Measurements from ENCODE around the gene PPP2R5D. TPM values are rescaled to one million over a fixed set of nuclear protein-coding genes. Genes with fewer than 3 reads are reported as not detected.
A peak's percentile ranks its signal among the peaks of the same experiment; 100 is the strongest.

The PPP2R5D gene
- total and polyA plus RNA-seq, 12 donors = 23.9 to 47.1 (median 31.8) TPM

DNA sequence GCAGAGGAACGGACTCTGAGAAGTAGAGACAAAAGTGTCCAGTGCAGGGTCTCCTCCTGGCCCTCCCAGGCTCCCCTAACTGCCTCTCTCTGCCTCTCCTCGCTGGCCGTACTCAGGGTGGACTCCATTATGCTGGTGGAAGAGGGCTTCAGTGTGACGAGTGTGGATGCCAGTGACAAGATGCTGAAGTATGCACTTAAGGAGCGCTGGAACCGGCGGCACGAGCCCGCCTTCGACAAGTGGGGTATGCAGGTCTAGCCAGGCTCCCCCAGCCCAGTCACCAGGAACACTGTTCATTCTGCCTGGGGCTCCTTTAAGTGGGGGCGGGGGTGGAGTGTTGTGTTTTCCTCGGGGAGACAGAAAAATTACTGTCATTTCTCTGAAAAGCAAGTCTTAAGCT is 22.3 kb upstream of the PPP2R5D start:
- DNase-seq (no peak), ATAC-seq (no peak)
- Histone ChIP-seq H3K4me3 (no peak overlapping the region), H3K36me3 (peaks cover 0 to 52% (median 15%) of the 10 kb centered on the region in 9 donors), H3K27ac (no peak overlapping the region), H3K27me3 (peaks cover 0 to 16% (median 0%) of the 10 kb centered on the region in 7 donors), H3K4me1 (peaks cover 0 to 18% (median 16%) of the 10 kb centered on the region in 9 donors), H3K9me3 (no peaks in the 10 kb centered on the region)
- intact Hi-C loops (cut with DNase I) = no loop called here
- TF ChIP-seq, protein P1, sequence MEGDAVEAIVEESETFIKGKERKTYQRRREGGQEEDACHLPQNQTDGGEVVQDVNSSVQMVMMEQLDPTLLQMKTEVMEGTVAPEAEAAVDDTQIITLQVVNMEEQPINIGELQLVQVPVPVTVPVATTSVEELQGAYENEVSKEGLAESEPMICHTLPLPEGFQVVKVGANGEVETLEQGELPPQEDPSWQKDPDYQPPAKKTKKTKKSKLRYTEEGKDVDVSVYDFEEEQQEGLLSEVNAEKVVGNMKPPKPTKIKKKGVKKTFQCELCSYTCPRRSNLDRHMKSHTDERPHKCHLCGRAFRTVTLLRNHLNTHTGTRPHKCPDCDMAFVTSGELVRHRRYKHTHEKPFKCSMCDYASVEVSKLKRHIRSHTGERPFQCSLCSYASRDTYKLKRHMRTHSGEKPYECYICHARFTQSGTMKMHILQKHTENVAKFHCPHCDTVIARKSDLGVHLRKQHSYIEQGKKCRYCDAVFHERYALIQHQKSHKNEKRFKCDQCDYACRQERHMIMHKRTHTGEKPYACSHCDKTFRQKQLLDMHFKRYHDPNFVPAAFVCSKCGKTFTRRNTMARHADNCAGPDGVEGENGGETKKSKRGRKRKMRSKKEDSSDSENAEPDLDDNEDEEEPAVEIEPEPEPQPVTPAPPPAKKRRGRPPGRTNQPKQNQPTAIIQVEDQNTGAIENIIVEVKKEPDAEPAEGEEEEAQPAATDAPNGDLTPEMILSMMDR (IDR thresholded peaks at IDR 0.05) = no peak
- WGBS, 2 donors = 90 to 92% methylated on average over 12 of the region's 12 CpGs

DNA sequence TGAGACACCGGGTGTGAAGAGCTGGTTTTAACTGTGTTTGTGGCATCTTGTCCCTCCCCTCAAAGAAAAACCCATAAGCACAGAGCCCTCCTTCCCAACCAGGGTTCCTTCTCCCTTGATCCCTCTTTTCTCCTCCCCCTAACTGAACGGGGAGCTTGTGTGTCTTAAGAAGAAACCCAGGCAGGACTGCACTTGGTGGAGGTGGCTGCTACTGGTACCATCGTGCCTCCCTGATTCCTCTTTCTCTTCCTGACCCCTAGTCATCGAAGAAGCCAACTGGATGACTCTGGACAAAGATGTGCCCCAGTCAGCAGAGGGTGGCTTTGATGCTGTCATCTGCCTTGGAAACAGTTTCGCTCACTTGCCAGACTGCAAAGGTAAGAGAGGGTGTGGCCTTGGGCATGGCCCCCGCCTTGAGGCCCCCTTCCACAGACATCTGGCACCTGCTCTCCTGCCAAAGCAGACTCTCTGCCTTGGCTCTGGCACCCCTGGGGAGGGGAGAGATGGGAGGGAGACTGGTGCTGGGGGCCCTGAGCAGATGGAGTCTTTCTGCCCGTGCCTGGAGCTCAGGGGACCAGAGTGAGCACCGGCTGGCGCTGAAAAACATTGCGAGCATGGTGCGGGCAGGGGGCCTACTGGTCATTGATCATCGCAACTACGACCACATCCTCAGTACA is 21.7 kb upstream of the PPP2R5D start:
- Histone ChIP-seq H3K9me3 (no peaks in the 10 kb centered on the region), H3K36me3 (peaks cover 0 to 57% (median 18%) of the 10 kb centered on the region in 9 donors), H3K27me3 (peaks cover 0 to 16% (median 0%) of the 10 kb centered on the region in 7 donors), H3K4me1 (peaks cover 0 to 18% (median 16%) of the 10 kb centered on the region in 9 donors), H3K27ac (no peak overlapping the region), H3K4me3 (no peak overlapping the region)
- ATAC-seq (no peak), DNase-seq (no peak)
- intact Hi-C loops (cut with DNase I) = no loop called here
- TF ChIP-seq, protein P1 (IDR thresholded peaks at IDR 0.05) = no peak
- 91 to 94% methylated on average over 12 to 13 of the region's 13 CpGs for WGBS, 2 donors

- H3K4me3 ChIP-seq = no peak overlapping the region
- peaks cover 0 to 64% (median 22%) of the 10 kb centered on the region in 9 donors for H3K36me3 ChIP-seq
- peaks cover 0 to 16% (median 0%) of the 10 kb centered on the region in 7 donors for H3K27me3 ChIP-seq
- intact Hi-C loops (cut with DNase I) = no loop called here
- no peak for DNase-seq
- H3K27ac ChIP-seq = no peak overlapping the region
- WGBS, 2 donors = 86 to 89% methylated on average over 12 of the region's 12 CpGs
- ATAC-seq = no peak
- no peaks in the 10 kb centered on the region for H3K9me3 ChIP-seq
- peaks cover 0 to 18% (median 16%) of the 10 kb centered on the region in 9 donors for H3K4me1 ChIP-seq
- TF ChIP-seq, protein P1 (IDR thresholded peaks at IDR 0.05) = no peak
Measured at GRCh38 chr6:42963179-42963854, 21.1 kb upstream of the PPP2R5D start.

GRCh38 chr6:42963855-42964605 is 20.3 kb upstream of the PPP2R5D start:
- ATAC-seq (no peak), DNase-seq (no peak)
- peaks cover 0 to 16% (median 0%) of the 10 kb centered on the region in 7 donors for H3K27me3 ChIP-seq
- no peak overlapping the region for H3K27ac ChIP-seq
- 84 to 88% methylated on average over 9 of the region's 9 CpGs for WGBS, 2 donors
- H3K4me1 ChIP-seq = peaks cover 0 to 18% (median 16%) of the 10 kb centered on the region in 9 donors
- H3K9me3 ChIP-seq = no peaks in the 10 kb centered on the region
- peaks cover 0 to 71% (median 24%) of the 10 kb centered on the region in 9 donors for H3K36me3 ChIP-seq
- TF ChIP-seq, protein P1 (IDR thresholded peaks at IDR 0.05) = peak in 2 of 9 donors; percentile 18 to 22
- no peak overlapping the region for H3K4me3 ChIP-seq
- intact Hi-C loops (cut with DNase I) = no loop called here

All from heart right ventricle (tissue), 16 donors.